D721Med (cell line): ENCODE data around the gene BAHCC1.
"Not testable (repeated sequence)": the region's sequence is repeated elsewhere in the genome, so short reads cannot be mapped to it uniquely, and the experiment has no call there.

Experiments
- DNase-seq: peaks from one replicate; pipeline ENCODE4 v3.0.0; 2011; ENCODE audit warnings: low spot score; ENCODE audit not compliant: insufficient read length
- FAIRE-seq: peaks from 2 replicates; lab custom pipeline; 2011; peaks lifted over from hg19 to GRCh38; lab: Jason Lieb, UNC
- TF ChIP-seq, protein P1 (sequence below): IDR thresholded peaks from 2 replicates; pipeline ENCODE4 v1.5.1; 2012; ENCODE audit warnings: mild to moderate bottlenecking, control low read depth; ENCODE audit not compliant: insufficient read depth; ENCODE audit errors: missing control alignments

Gene BAHCC1

DNA sequence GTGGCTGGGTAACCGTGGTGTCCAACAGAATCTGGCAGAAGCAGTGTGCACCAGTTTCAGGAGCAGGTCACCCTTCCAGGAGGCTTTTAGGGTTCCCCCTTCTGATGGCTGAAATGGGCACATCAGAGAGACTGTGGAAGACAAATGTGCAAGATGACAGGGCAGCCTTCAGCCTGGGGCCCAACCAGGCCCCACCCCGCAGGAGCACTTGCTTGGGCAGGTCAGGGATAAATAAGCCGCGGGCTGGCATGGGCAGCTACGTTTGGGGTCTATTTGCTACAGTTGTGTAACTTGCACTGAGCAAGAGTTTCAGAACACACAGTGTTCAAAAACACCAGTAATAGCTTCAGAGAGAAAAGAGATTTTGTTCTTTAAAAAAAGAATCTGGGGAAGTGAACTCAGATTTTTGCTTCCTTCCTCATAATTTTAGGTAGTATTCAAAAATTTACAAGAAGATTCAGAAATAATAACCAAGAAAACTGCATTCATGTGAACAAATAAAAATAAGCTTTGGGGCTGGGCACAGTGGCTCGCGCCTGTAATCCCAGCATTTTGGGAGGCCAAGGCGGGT, 44.9 kb upstream of the BAHCC1 start:
- FAIRE-seq (no peak), DNase-seq (no peak)
- TF ChIP-seq, protein P1, sequence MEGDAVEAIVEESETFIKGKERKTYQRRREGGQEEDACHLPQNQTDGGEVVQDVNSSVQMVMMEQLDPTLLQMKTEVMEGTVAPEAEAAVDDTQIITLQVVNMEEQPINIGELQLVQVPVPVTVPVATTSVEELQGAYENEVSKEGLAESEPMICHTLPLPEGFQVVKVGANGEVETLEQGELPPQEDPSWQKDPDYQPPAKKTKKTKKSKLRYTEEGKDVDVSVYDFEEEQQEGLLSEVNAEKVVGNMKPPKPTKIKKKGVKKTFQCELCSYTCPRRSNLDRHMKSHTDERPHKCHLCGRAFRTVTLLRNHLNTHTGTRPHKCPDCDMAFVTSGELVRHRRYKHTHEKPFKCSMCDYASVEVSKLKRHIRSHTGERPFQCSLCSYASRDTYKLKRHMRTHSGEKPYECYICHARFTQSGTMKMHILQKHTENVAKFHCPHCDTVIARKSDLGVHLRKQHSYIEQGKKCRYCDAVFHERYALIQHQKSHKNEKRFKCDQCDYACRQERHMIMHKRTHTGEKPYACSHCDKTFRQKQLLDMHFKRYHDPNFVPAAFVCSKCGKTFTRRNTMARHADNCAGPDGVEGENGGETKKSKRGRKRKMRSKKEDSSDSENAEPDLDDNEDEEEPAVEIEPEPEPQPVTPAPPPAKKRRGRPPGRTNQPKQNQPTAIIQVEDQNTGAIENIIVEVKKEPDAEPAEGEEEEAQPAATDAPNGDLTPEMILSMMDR: no peak

DNA sequence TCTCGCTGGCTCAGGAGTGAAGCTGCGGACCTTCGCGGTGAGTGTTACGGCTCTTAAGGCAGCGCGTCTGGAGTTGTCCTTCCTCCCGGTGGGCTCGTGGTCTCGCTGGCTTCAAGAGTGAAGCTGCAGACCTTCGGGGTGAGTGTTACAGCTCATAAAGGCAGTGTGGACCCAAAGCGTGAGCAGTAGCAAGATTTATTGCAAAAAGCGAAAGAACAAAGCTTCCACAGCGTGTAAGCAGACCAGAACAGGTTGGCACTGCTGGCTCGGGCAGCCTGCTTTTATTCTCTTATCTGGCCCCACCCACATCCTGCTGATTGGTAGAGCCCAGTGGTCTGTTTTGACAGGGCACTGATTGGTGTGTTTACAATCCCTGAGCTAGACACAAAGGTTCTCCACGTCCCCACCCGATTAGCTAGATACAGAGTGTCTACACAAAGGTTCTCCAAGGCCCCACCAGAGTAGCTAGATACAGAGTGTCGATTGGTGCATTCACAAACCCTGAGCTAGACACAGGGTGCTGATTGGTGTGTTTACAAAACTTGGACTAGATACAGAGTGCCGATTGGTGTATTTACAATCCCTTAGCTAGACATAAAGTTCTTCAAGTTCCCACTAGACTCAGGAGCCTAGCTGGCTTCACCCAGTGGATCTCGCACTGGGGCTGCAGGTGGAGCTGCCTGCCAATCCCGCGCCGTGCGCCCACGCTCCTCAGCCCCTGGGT, 43.8 kb upstream of the BAHCC1 start:
- DNase-seq, FAIRE-seq: not testable (repeated sequence)

DNA sequence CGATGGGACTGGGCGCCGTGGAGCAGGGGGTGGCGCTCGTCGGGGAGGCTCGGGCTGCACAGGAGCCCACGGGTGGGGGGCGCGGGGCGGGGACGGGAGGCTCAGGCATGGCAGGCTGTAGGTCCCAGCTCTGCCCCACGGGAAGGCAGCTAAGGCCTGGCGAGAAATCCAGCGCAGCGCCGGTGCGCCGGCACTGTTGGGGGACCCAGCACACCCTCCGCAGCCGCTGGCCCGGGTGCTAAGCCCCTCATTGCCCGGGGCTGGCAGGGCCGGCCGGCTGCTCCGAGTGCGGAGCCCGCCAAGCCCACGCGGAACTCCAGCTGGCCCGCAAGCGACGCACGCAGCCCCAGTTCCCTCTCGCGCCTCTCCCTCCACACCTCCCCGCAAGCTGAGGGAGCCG, 43.2 kb upstream of the BAHCC1 start:
- not testable (repeated sequence) for DNase-seq, FAIRE-seq

DNA sequence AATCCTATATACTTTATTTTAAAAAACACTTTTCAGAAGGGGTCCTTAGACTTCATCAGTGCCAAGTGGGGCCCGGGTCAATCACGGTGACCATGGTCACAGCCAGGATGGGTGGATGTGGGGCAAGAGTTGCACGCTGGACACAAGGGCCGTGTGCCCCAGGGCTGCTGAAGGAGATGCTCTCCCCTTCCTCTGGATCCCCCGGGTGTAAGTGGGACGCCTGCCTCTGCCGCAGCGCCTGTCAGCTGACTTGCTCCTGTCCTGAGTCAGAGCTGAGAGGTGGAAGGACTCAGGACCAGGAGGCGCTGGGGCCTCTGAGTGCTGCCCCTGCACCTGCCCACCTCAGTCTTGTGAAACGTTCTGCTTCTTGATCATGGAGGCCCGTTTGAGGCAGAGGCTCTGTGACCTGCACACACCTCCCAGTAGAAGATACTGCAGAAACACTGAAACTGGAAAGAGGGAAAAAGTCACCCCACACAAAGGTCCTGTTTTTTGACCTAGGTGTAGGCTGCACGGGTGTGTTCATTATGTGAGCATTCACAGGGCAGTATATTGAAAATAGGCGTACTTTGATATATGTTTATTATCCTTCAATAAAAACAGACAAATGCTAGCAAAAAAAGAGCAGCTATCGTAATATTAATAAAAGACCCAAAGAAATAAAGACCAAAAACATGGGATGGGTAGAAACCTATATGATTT, 40.9 kb upstream of the BAHCC1 start:
- FAIRE-seq: no peak
- TF ChIP-seq, protein P1: no peak
- DNase-seq: no peak

DNA sequence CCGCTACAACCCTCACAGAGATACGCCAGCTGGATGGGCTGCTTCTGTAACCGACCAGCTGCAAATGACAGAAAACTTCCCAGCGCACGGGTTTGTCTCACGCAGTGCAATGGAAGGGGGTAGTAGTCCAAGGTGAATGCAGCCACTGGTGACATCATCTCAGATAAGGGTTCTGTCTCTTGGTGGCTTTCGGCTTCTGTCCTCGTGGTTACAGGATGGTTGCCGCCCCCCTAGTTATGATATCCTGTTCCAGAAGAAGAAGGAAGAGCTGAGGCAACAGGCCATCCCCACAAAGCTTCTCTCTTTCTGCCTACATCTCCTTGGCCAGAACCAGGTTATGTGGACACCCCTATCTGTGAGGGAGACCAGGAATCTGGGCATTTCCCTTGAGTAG, 40.3 kb upstream of the BAHCC1 start:
- DNase-seq: no peak
- FAIRE-seq: no peak
- TF ChIP-seq, protein P1: no peak

DNA sequence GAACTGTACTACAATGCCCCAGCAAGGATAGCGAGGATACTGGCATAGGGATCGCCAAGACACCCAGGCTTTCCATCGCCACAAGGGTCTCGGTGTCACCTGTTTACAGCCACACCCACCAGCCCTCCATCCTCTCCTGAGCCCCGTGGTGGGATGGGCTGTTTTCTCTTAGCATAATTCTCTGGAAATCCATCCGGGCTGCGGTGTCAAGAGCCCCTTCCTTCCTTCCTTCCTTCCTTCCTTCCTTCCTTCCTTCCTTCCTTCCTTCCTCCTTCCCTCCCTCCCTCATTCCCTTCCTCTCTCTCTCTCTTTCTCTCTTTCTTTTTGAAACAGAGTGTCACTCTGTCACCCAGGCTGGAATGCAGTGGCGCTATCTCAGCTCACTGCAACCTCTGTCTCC, 36.0 kb upstream of the BAHCC1 start:
- TF ChIP-seq, protein P1: no peak
- FAIRE-seq (no peak), DNase-seq (no peak)

DNA sequence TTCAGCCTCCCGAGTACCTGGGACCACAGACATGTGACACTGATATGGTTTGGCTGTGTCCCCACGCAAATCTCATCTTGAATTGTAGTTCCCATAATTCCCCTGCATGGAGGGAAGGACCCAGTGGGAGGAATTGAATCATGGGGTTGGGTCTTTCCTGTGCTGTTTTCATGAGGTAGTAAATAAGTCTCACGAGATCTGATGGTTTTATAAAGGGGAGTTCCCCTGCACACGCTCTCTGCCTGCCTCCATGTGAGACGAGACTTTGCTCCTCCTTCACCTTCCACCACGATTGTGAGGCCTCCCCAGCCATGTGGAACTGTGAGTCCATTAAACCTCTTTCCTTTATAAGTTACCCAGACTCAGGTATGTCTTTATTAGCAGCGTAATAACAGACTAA, 33.3 kb upstream of the BAHCC1 start:
- not testable (repeated sequence) for DNase-seq, FAIRE-seq

DNA sequence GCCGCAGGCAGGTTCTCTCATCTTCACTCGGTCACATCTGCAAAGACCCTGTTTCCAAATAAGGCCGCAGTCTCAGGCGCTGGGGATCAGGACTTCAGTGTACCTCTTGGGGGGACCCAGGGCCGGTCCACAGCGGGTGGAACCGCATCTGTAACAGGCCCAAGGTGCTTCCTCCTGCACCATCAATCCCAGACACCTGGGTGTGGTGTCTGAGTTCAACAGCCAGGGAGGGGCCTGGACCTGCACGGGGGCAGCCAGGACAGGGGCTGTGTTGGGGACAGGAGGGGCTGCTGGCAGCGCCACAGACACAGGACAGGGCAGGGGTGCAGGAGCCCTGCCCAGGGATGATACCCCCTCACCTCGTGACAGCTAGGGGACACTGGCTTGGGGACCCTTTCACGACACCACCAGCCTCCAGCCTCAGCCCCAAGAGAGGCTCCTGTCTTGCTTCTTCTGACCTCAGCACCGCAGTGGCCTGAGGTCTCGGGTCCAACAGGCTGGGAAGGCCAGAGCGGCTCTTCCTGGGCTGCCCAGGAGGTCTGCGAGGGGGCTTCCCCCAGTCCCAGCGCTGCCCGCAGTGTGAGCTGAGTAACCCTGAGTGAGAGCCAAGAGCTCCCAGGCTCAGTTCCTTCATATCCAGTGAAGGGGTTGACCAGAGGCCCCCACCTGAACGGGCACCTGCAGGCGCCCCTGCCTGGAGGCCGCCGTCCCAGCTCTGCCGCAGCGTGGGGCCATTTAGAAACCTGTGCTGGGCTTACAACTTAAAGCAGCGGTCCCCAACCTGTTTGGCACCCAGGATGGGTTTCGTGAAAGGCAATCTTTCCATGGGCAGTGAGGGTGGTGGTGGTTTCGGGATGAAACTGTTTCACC, 30.7 kb upstream of the BAHCC1 start:
- FAIRE-seq: no peak
- TF ChIP-seq, protein P1: no peak
- DNase-seq: no peak
